Breast epithelium (tissue), 4 donors: ENCODE data around the gene CROCC2. TPM values are rescaled to one million over a fixed set of nuclear protein-coding genes. Genes with fewer than 3 reads are reported as not detected.

Source experiments
- DNase-seq, 2 donors: peaks; one replicate each; pipeline ENCODE4 v3.0.0-alpha.2; 2019; ENCODE audit warnings: low spot score in 2 of 2
- H3K27ac ChIP-seq, 2 donors: fragments of 200-600 bp; sonication (generic) in 1 of 2; one replicate each; pipeline ENCODE4 v1.5.1; 2016 to 2019; ENCODE audit warnings: mild to moderate bottlenecking in 1 of 2
- H3K27me3 ChIP-seq, 2 donors: fragments of 200-600 bp; sonication (generic) in 1 of 2; one replicate each; pipeline versions ENCODE4 v1.5.1 to v1.6.0; 2017 to 2019; ENCODE audit warnings: control low read depth in 1 of 2, mild to moderate bottlenecking in 1 of 2
- H3K36me3 ChIP-seq: fragments of 200-600 bp; one replicate; pipeline ENCODE4 v1.5.1; 2019
- H3K4me1 ChIP-seq, 2 donors: fragments of 200-600 bp; sonication (generic); one replicate each; pipeline ENCODE4 v1.5.1; 2016 to 2019; ENCODE audit warnings: control low read depth in 1 of 2
- H3K4me3 ChIP-seq, 3 donors: fragments of 200-600 bp; sonication (generic); 1 replicate in 2 of 3; 2 replicates in 1 of 3; pipeline ENCODE4 v1.5.1; 2016 to 2019; ENCODE audit warnings: mild to moderate bottlenecking in 3 of 3, moderate library complexity in 2 of 3
- H3K9me3 ChIP-seq, 2 donors: fragments of 200-600 bp; sonication (generic) in 1 of 2; one replicate each; pipeline ENCODE4 v1.5.1; 2016 to 2019; ENCODE audit warnings: control low read depth in 1 of 2
- POLR2A ChIP-seq: fragments of 450-650 bp; IDR thresholded peaks from one replicate; pipeline ENCODE4 v1.6.1; 2016; ENCODE audit warnings: antibody characterized with exemption, mild to moderate bottlenecking, moderate library complexity
- POLR2AphosphoS5 ChIP-seq, 3 donors: sonication (generic); formaldehyde crosslinking; IDR thresholded peaks; one replicate each; pipeline ENCODE4 v1.6.1; 2017; ENCODE audit warnings: antibody characterized with exemption in 3 of 3
- intact Hi-C: fragments of 100-400 bp; cut with DNase I; formaldehyde crosslinking; loops from one replicate; pipeline ENCODE4 v1.15.1; 2023; ENCODE audit warnings: low total_unique reads
- total RNA-seq, 3 donors: library from RNA; depleted of rRNA; stranded (reverse); fragments of >200 nt; gene quantifications; one replicate each; pipeline ENCODE4 v1.1.0, GENCODE V29; 2016
- TF ChIP-seq, protein P1 (sequence below), 3 donors: fragments of 450-650 bp; IDR thresholded peaks; one replicate each; pipeline ENCODE4 v1.5.1; 2016 to 2017; ENCODE audit warnings: antibody characterized with exemption in 3 of 3, mild to moderate bottlenecking in 3 of 3, moderate library complexity in 3 of 3

Gene CROCC2
- total RNA-seq, 3 donors from 2014 or later: 0.33 TPM; not detected in 2

DNA sequence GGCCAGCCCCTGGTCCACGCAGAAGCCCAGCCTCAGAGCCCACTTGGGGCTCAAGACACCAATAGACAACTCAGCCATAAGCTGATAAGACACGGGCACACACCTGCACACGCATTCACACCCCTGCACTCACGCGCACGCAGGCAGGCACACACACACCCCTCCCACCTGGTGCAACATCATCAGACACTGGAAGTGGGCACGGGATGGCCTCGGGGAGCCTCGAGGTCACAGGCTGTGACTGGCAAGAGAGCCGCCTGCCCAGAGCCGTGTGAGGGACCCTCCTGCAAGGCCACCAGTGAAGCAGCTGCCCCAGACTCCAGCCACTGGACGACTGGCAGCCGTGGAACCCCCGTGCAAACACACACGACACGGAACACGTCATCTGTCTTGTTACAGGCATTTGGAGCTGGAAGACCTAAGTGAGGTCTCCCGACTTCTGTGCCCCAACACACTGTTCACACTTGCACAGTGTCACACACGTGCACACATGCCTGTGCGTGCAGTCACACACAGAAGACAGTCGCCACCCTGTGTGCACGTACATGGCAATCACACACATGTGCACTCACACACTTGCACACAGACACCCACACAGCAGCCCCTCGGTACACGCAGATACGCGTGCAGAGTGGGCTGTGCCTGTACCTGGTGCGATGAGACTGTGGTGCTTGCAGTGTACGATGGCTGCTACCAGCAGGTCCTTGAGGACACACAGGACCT lies 11.1 kb upstream of the CROCC2 start:
- TF ChIP-seq, protein P1, sequence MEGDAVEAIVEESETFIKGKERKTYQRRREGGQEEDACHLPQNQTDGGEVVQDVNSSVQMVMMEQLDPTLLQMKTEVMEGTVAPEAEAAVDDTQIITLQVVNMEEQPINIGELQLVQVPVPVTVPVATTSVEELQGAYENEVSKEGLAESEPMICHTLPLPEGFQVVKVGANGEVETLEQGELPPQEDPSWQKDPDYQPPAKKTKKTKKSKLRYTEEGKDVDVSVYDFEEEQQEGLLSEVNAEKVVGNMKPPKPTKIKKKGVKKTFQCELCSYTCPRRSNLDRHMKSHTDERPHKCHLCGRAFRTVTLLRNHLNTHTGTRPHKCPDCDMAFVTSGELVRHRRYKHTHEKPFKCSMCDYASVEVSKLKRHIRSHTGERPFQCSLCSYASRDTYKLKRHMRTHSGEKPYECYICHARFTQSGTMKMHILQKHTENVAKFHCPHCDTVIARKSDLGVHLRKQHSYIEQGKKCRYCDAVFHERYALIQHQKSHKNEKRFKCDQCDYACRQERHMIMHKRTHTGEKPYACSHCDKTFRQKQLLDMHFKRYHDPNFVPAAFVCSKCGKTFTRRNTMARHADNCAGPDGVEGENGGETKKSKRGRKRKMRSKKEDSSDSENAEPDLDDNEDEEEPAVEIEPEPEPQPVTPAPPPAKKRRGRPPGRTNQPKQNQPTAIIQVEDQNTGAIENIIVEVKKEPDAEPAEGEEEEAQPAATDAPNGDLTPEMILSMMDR (IDR thresholded peaks at IDR 0.05): no peak
- TF ChIP-seq POLR2A: no peak
- TF ChIP-seq POLR2AphosphoS5 (IDR thresholded peaks at IDR 0.05): no peak
- Histone ChIP-seq H3K36me3 (no peaks in the 10 kb centered on the region), H3K4me3 (no peak overlapping the region), H3K9me3 (no peaks in the 10 kb centered on the region), H3K4me1 (no peaks in the 10 kb centered on the region), H3K27ac (no peak overlapping the region), H3K27me3 (no peaks in the 10 kb centered on the region)
- intact Hi-C loops: no loop called here
- no peak for DNase-seq

DNA sequence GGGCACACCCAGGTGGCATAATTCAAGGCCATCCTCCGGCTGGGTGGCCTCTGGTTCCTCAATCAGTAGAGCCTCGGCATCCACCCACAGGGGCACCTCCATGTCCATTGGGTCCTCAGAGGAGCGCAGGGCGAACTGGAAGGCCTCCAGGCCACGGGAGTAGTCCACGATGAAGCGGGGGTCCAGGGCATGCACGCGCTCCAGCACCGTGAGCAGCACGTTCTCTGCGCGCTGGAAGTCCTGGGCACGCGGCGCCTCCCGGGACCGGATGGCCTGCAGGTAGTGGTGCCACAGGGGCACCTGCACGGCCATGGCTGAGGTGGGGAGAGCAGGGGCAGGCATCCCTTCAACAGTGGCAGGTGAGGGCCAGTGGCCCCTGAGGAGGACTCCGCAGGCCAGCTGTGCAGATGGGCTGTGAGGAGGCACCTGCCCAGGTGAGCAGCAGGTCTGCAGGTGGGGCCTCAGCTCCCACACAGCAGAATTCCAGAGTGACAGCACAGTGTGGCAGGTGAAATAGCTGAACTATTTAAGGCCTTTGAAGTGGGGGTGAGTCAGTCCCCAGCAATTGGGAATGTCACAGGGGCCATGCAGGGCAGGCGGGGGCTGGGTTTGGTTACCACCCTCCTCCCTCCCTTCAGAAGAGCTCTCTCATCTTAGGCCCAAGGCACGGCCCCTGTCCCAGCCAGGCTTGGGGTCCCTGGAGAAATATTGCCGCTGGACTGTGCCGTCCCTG lies 10.3 kb upstream of the CROCC2 start, which contains the start of gene MAB21L4:
MAB21L4 (minus strand) TSS at position 501 of the 733 bp plus-strand sequence; CDS start at position 342, 159 bp downstream.
- H3K4me3 ChIP-seq: no peak within 1 kb of the TSS

DNA sequence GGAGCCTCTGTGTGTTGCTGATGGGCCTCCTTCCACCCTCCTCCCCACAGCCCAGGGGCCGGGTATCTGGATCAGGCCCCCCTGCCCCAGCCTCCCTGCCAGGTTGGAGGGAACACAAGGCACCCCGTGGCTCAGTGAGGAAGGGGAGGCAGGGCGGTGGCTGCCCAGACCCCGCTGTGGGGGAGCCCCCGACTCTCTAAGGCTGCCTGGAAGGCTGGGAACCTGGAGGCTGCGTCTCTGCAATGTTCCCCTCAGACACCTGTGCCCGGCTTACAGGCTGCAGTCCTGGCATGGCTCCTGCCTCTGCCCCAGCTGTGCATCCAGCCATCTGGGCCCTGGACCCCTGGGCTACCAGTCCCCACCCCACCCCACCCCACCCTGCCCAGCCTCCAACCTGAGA lies 9.7 kb upstream of the CROCC2 start:
- H3K9me3 ChIP-seq: no peaks in the 10 kb centered on the region
- no peaks in the 10 kb centered on the region for H3K4me1 ChIP-seq
- TF ChIP-seq POLR2A: no peak
- no peak for TF ChIP-seq POLR2AphosphoS5 (IDR thresholded peaks at IDR 0.05)
- TF ChIP-seq, protein P1 (IDR thresholded peaks at IDR 0.05): no peak
- intact Hi-C loops: no loop called here
- no peak overlapping the region for H3K4me3 ChIP-seq
- peak overlapping the region in 1 of 2 donors; percentile 32 for H3K27ac ChIP-seq
- DNase-seq: no peak
- no peaks in the 10 kb centered on the region for H3K36me3 ChIP-seq
- no peaks in the 10 kb centered on the region for H3K27me3 ChIP-seq

More for the DNA sequence above, 10.3 kb upstream of the CROCC2 start, which contains the start of gene MAB21L4:
- H3K27ac ChIP-seq: peak within 1 kb of the TSS in 1 of 2 donors; percentile 32
- H3K27me3 ChIP-seq: no peaks in the 10 kb centered on the region
- TF ChIP-seq, protein P1 (IDR thresholded peaks at IDR 0.05): no peak
- TF ChIP-seq POLR2A (no peak), POLR2AphosphoS5 (IDR thresholded peaks at IDR 0.05) (no peak)
- H3K4me1 ChIP-seq: no peaks in the 10 kb centered on the region
- H3K36me3 ChIP-seq: no peaks in the 10 kb centered on the region
- no peak for DNase-seq
- intact Hi-C loops: no loop called here
- H3K9me3 ChIP-seq: no peaks in the 10 kb centered on the region

DNA sequence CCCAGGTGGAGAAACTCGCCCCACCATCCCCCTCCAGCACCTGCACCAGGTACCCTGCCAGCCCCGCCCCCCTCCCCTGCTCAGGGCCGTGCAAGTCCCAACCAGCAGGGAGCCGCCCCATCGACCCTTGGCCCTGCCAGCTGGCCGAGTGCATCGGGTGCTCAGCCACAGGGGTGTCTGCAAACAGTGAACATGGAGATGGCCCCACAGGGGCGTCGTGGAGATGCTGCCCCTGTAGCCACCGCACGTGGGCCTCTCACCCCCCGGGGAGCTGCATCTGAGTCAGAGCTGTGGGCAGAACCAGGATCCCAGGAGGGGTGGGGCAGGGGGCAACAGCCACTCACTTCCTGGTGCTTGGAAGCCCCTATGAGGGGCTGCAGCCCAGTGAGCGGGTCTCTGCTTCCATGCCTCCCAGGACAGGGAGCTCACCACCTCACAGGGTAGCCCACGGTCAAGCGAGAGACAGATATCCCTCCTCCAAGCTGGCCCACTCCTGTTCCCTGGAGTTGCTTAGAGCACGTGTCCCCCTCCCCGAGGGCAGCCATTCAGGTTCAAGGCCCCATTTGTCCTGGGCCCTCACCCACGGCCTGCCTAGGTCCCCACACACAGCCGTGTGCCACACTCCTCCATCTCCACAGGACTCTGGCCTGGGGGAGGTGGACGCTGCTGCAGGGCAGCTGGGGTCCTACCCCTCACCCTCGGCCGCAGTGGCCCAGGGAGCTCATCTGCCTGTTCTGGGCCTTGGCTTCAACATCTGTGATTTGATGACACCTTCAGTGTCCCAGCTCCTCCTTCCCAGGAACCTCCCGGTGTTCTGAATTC lies 9.1 kb upstream of the CROCC2 start:
- intact Hi-C loops: no loop called here

More for the DNA sequence above, 9.1 kb upstream of the CROCC2 start:
- Histone ChIP-seq H3K27me3 (no peaks in the 10 kb centered on the region), H3K9me3 (no peaks in the 10 kb centered on the region), H3K4me1 (no peaks in the 10 kb centered on the region), H3K4me3 (no peak overlapping the region), H3K36me3 (no peaks in the 10 kb centered on the region), H3K27ac (peak overlapping the region; percentile 82 to 90)
- DNase-seq: peak in 1 of 2 donors; percentile 43
- TF ChIP-seq POLR2AphosphoS5 (IDR thresholded peaks at IDR 0.05): no peak
- TF ChIP-seq, protein P1 (IDR thresholded peaks at IDR 0.05): no peak
- TF ChIP-seq POLR2A: no peak
